ENCODE measurements around the gene OFD1.

The OFD1 gene

DNA sequence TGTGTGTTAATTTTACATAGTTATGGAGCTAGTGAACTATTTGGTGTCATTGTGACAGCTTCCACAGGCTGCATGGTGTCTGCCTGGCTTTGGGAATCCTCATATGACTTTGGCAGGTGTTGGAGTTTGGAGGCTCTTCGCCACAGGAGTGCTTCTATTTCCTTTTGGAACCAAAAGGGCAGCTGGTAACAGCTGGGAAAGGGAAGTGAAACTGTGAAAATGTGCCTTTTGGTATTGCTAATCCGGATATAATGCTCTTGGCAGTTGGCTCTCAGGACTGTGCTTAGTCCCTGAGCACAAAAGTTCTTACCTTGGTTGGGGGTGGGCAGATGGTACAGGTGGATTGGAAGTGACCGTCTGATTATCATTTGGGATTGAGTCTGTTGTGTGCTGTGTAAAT lies 18.1 kb downstream of the OFD1 start:
- H3K27me3 ChIP-seq (ENCODE audit: insufficient read depth, low read depth) = no peaks in the 10 kb centered on the region
- no peaks in the 10 kb centered on the region for H3K79me2 ChIP-seq (ENCODE audit: insufficient read depth, low read depth)
- peaks cover 38% of the 10 kb centered on the region for H3K4me1 ChIP-seq (ENCODE audit: low read depth, poor library complexity, severe bottlenecking)
- H3K9ac ChIP-seq = no peak overlapping the region
- H4K20me1 ChIP-seq (ENCODE audit: insufficient read depth) = no peaks in the 10 kb centered on the region
- H3K27ac ChIP-seq = no peak overlapping the region
- TF ChIP-seq, protein P1, sequence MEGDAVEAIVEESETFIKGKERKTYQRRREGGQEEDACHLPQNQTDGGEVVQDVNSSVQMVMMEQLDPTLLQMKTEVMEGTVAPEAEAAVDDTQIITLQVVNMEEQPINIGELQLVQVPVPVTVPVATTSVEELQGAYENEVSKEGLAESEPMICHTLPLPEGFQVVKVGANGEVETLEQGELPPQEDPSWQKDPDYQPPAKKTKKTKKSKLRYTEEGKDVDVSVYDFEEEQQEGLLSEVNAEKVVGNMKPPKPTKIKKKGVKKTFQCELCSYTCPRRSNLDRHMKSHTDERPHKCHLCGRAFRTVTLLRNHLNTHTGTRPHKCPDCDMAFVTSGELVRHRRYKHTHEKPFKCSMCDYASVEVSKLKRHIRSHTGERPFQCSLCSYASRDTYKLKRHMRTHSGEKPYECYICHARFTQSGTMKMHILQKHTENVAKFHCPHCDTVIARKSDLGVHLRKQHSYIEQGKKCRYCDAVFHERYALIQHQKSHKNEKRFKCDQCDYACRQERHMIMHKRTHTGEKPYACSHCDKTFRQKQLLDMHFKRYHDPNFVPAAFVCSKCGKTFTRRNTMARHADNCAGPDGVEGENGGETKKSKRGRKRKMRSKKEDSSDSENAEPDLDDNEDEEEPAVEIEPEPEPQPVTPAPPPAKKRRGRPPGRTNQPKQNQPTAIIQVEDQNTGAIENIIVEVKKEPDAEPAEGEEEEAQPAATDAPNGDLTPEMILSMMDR (conservative IDR thresholded peaks at IDR 0.05; ENCODE audit: low read depth, low read length) = no peak
- no peak overlapping the region for H2AFZ ChIP-seq (ENCODE audit: low read depth)
- no peak overlapping the region; the same call in 1 of the 2 replicates for H3K4me2 ChIP-seq
- H3K4me3 ChIP-seq (IDR thresholded peaks at IDR 0.05; ENCODE audit: insufficient read depth, low read depth, low read length) = no peak overlapping the region
- H3K36me3 ChIP-seq (ENCODE audit: insufficient read depth) = no peaks in the 10 kb centered on the region

DNA sequence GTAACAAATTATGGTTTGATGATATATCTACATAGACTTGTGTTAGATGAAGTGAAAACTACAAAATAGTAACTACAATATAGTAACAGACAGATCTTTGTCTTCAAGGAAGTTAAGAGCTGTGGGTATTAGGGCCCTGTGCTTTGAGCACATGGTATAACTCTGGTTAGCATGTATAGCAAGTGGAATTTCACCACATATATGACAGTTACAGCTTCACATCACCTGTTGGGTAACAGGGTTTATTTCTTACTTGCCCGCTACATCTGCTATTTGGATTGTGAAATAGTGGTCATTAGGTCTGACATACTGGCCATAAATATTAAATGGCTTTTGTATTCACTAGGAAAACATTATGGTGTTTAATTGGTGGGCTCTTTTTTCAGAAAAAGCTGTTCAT lies 20.2 kb downstream of the OFD1 start:
- Histone ChIP-seq H3K27ac (no peak overlapping the region), H4K20me1 (ENCODE audit: insufficient read depth) (no peaks in the 10 kb centered on the region), H3K4me2 (no peak overlapping the region), H3K4me3 (IDR thresholded peaks at IDR 0.05; ENCODE audit: insufficient read depth, low read depth, low read length) (no peak overlapping the region), H3K36me3 (ENCODE audit: insufficient read depth) (no peaks in the 10 kb centered on the region), H3K4me1 (ENCODE audit: low read depth, poor library complexity, severe bottlenecking) (peaks cover 49% of the 10 kb centered on the region), H3K79me2 (ENCODE audit: insufficient read depth, low read depth) (no peaks in the 10 kb centered on the region), H3K9ac (no peak overlapping the region), H3K27me3 (ENCODE audit: insufficient read depth, low read depth) (no peaks in the 10 kb centered on the region), H2AFZ (ENCODE audit: low read depth) (no peak overlapping the region)
- TF ChIP-seq, protein P1 (conservative IDR thresholded peaks at IDR 0.05; ENCODE audit: low read depth, low read length) = no peak

DNA sequence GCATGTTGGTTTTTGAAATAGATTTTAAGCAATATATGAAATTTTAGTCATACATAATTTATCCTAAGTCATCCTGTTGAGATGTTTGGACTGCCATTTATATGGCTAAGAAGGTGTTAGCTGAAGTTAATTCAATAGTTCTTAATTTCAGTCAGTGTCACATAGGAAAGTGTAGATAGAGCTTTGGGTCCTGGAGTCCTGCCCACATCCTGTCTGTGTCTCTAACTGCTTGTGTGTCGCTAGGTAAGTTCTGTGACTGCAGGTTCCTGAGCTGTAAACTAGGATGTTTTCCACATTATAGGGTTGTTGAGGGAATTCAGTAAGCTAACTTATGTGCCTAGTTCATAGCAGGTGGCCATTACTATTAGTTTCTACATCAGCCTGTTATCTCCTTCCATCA lies 20.7 kb downstream of the OFD1 start:
- H3K27me3 ChIP-seq (ENCODE audit: insufficient read depth, low read depth) = no peaks in the 10 kb centered on the region
- no peak overlapping the region for H3K9ac ChIP-seq
- H3K79me2 ChIP-seq (ENCODE audit: insufficient read depth, low read depth) = no peaks in the 10 kb centered on the region
- H2AFZ ChIP-seq (ENCODE audit: low read depth) = no peak overlapping the region
- no peak overlapping the region for H3K4me3 ChIP-seq (IDR thresholded peaks at IDR 0.05; ENCODE audit: insufficient read depth, low read depth, low read length)
- H4K20me1 ChIP-seq (ENCODE audit: insufficient read depth) = no peaks in the 10 kb centered on the region
- TF ChIP-seq, protein P1 (conservative IDR thresholded peaks at IDR 0.05; ENCODE audit: low read depth, low read length) = no peak
- H3K36me3 ChIP-seq (ENCODE audit: insufficient read depth) = no peaks in the 10 kb centered on the region
- H3K4me1 ChIP-seq (ENCODE audit: low read depth, poor library complexity, severe bottlenecking) = peaks cover 47% of the 10 kb centered on the region
- no peak overlapping the region for H3K4me2 ChIP-seq
- no peak overlapping the region for H3K27ac ChIP-seq

DNA sequence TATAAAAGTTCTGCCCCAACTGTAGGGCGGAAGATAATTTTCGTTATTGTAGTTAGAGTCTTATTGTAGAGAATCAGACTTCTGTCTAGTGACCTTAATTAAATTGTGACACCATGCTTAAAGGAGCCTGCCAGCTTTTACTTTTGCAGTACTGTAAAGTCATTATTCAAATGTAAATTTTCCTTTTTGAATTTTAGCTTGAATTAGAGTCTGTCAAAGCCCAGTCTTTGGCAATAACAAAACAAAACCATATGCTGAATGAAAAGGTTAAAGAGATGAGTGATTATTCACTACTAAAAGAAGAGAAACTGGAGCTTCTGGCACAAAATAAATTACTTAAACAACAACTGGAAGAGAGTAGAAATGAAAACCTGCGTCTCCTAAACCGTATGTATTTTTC lies 21.8 kb downstream of the OFD1 start:
- H3K27ac ChIP-seq = no peak overlapping the region
- peaks cover 35% of the 10 kb centered on the region for H3K4me1 ChIP-seq (ENCODE audit: low read depth, poor library complexity, severe bottlenecking)
- H3K4me2 ChIP-seq = no peak overlapping the region
- H3K4me3 ChIP-seq (IDR thresholded peaks at IDR 0.05; ENCODE audit: insufficient read depth, low read depth, low read length) = no peak overlapping the region
- no peaks in the 10 kb centered on the region for H3K27me3 ChIP-seq (ENCODE audit: insufficient read depth, low read depth)
- TF ChIP-seq, protein P1 (conservative IDR thresholded peaks at IDR 0.05; ENCODE audit: low read depth, low read length) = no peak
- no peak overlapping the region for H3K9ac ChIP-seq
- no peaks in the 10 kb centered on the region for H3K36me3 ChIP-seq (ENCODE audit: insufficient read depth)
- no peaks in the 10 kb centered on the region for H4K20me1 ChIP-seq (ENCODE audit: insufficient read depth)
- no peak overlapping the region for H2AFZ ChIP-seq (ENCODE audit: low read depth)
- no peaks in the 10 kb centered on the region for H3K79me2 ChIP-seq (ENCODE audit: insufficient read depth, low read depth)

Measured in KMS-11 (cell line).